ENCODE measurements around the gene FTSJ1.
"Not testable (repeated sequence)": the region's sequence is repeated elsewhere in the genome, so short reads cannot be mapped to it uniquely, and the experiment has no call there.

The FTSJ1 gene

GRCh38 chrX:48497871-48498270 lies 21.9 kb downstream of the FTSJ1 start:
- DNase-seq (ENCODE audit: low spot score) = no peak

GRCh38 chrX:48498374-48498809 lies 22.4 kb downstream of the FTSJ1 start:
- DNase-seq (ENCODE audit: low spot score) = no peak

GRCh38 chrX:48504261-48504660 lies 28.3 kb downstream of the FTSJ1 start:
- DNase-seq (ENCODE audit: low spot score) = no peak

- no peak for DNase-seq (ENCODE audit: low spot score)
Observed at GRCh38 chrX:48505481-48505880, 29.5 kb downstream of the FTSJ1 start.

GRCh38 chrX:48507246-48507645 lies 31.2 kb downstream of the FTSJ1 start:
- no peak for DNase-seq (ENCODE audit: low spot score)

- peak; percentile 89 for DNase-seq (ENCODE audit: low spot score)
Observed at GRCh38 chrX:48508400-48509244, 32.6 kb downstream of the FTSJ1 start, which contains the start of gene PORCN. Gene PORCN, plus strand, starts transcription at chrX:48508992. Its CDS starts 829 bp downstream, at chrX:48509821.

GRCh38 chrX:48509245-48509590 lies 33.2 kb downstream of the FTSJ1 start:
- DNase-seq (ENCODE audit: low spot score) = no peak

GRCh38 chrX:48509619-48510018 lies 33.6 kb downstream of the FTSJ1 start:
- no peak for DNase-seq (ENCODE audit: low spot score)

- DNase-seq (ENCODE audit: low spot score) = peak; percentile 71
Observed at GRCh38 chrX:48511560-48511959, 35.6 kb downstream of the FTSJ1 start.

GRCh38 chrX:48512371-48512935 lies 36.5 kb downstream of the FTSJ1 start:
- DNase-seq (ENCODE audit: low spot score) = no peak

- no peak for DNase-seq (ENCODE audit: low spot score)
Observed at GRCh38 chrX:48513670-48514069, 37.7 kb downstream of the FTSJ1 start.

- no peak for DNase-seq (ENCODE audit: low spot score)
Observed at GRCh38 chrX:48514126-48514806, 38.3 kb downstream of the FTSJ1 start.

GRCh38 chrX:48514868-48515460 lies 39.0 kb downstream of the FTSJ1 start:
- no peak for DNase-seq (ENCODE audit: low spot score)

GRCh38 chrX:48515842-48516241 lies 39.8 kb downstream of the FTSJ1 start:
- no peak for DNase-seq (ENCODE audit: low spot score)

GRCh38 chrX:48516285-48516684 lies 40.3 kb downstream of the FTSJ1 start:
- DNase-seq (ENCODE audit: low spot score) = no peak

GRCh38 chrX:48516987-48517386 lies 41.0 kb downstream of the FTSJ1 start:
- no peak for DNase-seq (ENCODE audit: low spot score)

- not testable (repeated sequence) for DNase-seq (ENCODE audit: low spot score)
Observed at GRCh38 chrX:48519481-48519880, 43.5 kb downstream of the FTSJ1 start.

GRCh38 chrX:48520455-48520854 lies 44.5 kb downstream of the FTSJ1 start:
- no peak for DNase-seq (ENCODE audit: low spot score)

- peak; percentile 38 for DNase-seq (ENCODE audit: low spot score)
Observed at GRCh38 chrX:48520976-48521352, 45.0 kb downstream of the FTSJ1 start.

- peak; percentile 97 for DNase-seq (ENCODE audit: low spot score)
Observed at GRCh38 chrX:48521353-48522243, 45.6 kb downstream of the FTSJ1 start, which contains the start of gene EBP. Gene EBP, plus strand, starts transcription at chrX:48521808. Its CDS starts 1,964 bp downstream, at chrX:48523772.

GRCh38 chrX:48522291-48522690 lies 46.3 kb downstream of the FTSJ1 start:
- peak; percentile 40 for DNase-seq (ENCODE audit: low spot score)
